Measurements from ENCODE around the gene RABEP1. TPM values are rescaled to one million over a fixed set of nuclear protein-coding genes. Genes with fewer than 3 reads are reported as not detected.

RABEP1 gene
- total RNA-seq, 1 experiment from 2014 or later, result 21.8 TPM

DNA sequence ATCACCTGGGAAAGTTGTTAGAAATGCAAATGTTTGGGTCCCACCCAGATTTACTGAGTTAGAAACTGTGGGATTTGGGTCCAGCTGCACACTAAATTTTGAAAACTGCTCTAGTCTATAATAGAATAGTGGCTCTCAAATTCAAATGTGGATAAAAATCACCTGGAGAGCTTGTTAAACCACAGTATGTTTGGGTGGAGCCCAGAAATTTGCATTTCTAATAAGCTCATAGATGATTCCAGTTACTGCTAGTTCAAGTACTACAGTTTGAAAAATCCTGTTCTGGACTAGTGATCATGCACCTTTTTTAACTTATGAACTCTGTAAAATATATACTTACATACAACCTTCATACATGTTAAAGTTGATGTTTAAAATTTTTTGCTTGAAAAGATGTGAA, 27.8 kb downstream of the RABEP1 start:
- no peak for DNase-seq
- no peak overlapping the region for H3K27ac Mint-ChIP-seq (ENCODE audit: unreplicated experiment)
- Histone ChIP-seq H3K4me1 (no peaks in the 10 kb centered on the region), H3K9me3 (no peaks in the 10 kb centered on the region), H3K36me3 (ENCODE audit: control insufficient read depth, insufficient read depth, low read length) (no peaks in the 10 kb centered on the region), H3K4me3 (ENCODE audit: low read depth, low read length) (no peak overlapping the region), H3K27me3 (replicated peaks; ENCODE audit: control insufficient read depth, insufficient read depth, low read length) (no peaks in the 10 kb centered on the region)
- H3K36me3 Mint-ChIP-seq (ENCODE audit: insufficient read depth, unreplicated experiment), result no peaks in the 10 kb centered on the region
- no TSS peak for BruUV-seq (replicated peaks)
- CTCF ChIA-PET, result no interaction called here
- POLR2A ChIA-PET, result no interaction called here
- H3K4me1 Mint-ChIP-seq (ENCODE audit: low read depth, unreplicated experiment), result no peaks in the 10 kb centered on the region
- TF ChIP-seq, protein P1, sequence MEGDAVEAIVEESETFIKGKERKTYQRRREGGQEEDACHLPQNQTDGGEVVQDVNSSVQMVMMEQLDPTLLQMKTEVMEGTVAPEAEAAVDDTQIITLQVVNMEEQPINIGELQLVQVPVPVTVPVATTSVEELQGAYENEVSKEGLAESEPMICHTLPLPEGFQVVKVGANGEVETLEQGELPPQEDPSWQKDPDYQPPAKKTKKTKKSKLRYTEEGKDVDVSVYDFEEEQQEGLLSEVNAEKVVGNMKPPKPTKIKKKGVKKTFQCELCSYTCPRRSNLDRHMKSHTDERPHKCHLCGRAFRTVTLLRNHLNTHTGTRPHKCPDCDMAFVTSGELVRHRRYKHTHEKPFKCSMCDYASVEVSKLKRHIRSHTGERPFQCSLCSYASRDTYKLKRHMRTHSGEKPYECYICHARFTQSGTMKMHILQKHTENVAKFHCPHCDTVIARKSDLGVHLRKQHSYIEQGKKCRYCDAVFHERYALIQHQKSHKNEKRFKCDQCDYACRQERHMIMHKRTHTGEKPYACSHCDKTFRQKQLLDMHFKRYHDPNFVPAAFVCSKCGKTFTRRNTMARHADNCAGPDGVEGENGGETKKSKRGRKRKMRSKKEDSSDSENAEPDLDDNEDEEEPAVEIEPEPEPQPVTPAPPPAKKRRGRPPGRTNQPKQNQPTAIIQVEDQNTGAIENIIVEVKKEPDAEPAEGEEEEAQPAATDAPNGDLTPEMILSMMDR (IDR thresholded peaks at IDR 0.05; ENCODE audit: insufficient read depth in 1 of 2, low read depth in 1 of 2, low read length in 1 of 2, severe bottlenecking in 1 of 2, unreplicated experiment in 1 of 2), result no peak
- peaks cover 1% of the 10 kb centered on the region for H3K9me3 Mint-ChIP-seq (ENCODE audit: unreplicated experiment)
- H3K27me3 Mint-ChIP-seq (ENCODE audit: insufficient read depth, unreplicated experiment), result no peaks in the 10 kb centered on the region
- intact Hi-C loops (cut with micrococcal nuclease; ENCODE audit: unreplicated experiment), result no loop called here
- no peak overlapping the region for H3K4me3 Mint-ChIP-seq (ENCODE audit: unreplicated experiment)

DNA sequence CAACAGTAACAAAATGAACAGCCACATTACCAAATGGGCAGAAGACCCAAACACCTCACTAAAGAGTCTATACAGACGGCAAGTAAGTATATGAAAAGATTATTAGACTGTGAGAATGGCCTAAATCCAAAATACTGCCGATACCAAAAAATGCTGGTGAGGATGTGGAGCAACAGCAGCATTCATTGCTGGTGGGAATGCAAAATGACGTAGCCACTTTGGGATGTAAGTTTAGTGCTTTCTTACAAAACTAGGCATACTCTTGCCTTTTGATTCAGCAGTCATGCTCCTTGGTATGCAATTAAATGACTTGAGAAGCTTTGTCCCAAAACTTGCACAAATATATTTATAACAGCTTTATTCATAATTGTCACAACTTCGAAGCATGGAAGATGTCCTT, 43.8 kb downstream of the RABEP1 start:
- no peak overlapping the region for H3K4me3 Mint-ChIP-seq (ENCODE audit: unreplicated experiment)
- BruUV-seq (replicated peaks), result no TSS peak

DNA sequence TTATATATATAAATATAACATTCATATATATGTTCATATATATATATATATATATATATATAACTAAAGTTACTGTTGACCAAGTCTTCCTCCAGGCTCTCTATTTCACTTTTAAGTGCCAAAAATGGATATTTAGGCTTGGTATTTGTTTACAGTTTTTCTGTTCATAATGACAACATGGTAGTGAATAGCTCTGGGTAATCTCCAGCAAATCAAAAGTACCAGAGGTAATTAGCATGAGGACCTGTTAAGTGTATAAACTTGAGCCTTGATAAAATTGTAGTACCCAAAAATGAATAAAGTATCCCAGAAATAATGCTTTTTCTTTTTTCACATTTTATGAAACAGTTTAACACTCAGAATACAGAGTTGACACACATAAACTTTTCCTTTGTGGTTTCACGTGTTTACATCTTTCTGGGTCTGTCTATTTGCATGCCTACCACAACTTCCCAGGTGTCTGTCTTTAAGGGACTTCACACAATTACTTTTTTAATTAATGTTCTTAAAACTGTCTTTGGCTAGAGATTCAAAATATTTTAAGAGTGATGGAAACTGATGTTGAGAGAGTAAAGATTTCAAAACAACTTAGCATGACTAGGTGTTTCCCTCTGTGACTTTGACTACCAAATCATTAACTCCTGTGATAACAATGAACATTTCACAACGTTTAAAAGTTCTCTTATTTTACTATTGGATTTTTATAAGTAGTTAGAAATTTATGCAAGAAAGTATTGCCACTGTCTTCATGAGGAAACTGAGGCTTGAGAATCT, 47.9 kb downstream of the RABEP1 start:
- Histone ChIP-seq H3K9me3 (no peaks in the 10 kb centered on the region), H3K36me3 (ENCODE audit: control insufficient read depth, insufficient read depth, low read length) (no peaks in the 10 kb centered on the region), H3K4me1 (no peaks in the 10 kb centered on the region), H3K27me3 (replicated peaks; ENCODE audit: control insufficient read depth, insufficient read depth, low read length) (no peaks in the 10 kb centered on the region), H3K4me3 (ENCODE audit: low read depth, low read length) (no peak overlapping the region)
- ChIA-PET POLR2A (interaction anchor here (0.5 kb wide), 1 partner anchor 1904 kb away, joined by 4 read pairs; the partner anchor contains the start of gene DVL2), CTCF (no interaction called here)
- intact Hi-C loops (cut with micrococcal nuclease; ENCODE audit: unreplicated experiment), result no loop called here
- TF ChIP-seq, protein P1 (IDR thresholded peaks at IDR 0.05; ENCODE audit: insufficient read depth in 1 of 2, low read depth in 1 of 2, low read length in 1 of 2, severe bottlenecking in 1 of 2, unreplicated experiment in 1 of 2), result no peak
- Mint-ChIP-seq H3K27me3 (ENCODE audit: insufficient read depth, unreplicated experiment) (no peaks in the 10 kb centered on the region), H3K27ac (ENCODE audit: unreplicated experiment) (no peak overlapping the region), H3K9me3 (ENCODE audit: unreplicated experiment) (no peaks in the 10 kb centered on the region), H3K4me3 (ENCODE audit: unreplicated experiment) (no peak overlapping the region), H3K4me1 (ENCODE audit: low read depth, unreplicated experiment) (no peaks in the 10 kb centered on the region), H3K36me3 (ENCODE audit: insufficient read depth, unreplicated experiment) (peaks cover 6% of the 10 kb centered on the region)
- DNase-seq, result no peak
- no TSS peak for BruUV-seq (replicated peaks)

More for the DNA sequence above, 43.8 kb downstream of the RABEP1 start:
- DNase-seq, result no peak
- TF ChIP-seq, protein P1 (IDR thresholded peaks at IDR 0.05; ENCODE audit: insufficient read depth in 1 of 2, low read depth in 1 of 2, low read length in 1 of 2, severe bottlenecking in 1 of 2, unreplicated experiment in 1 of 2), result no peak
- Mint-ChIP-seq H3K36me3 (ENCODE audit: insufficient read depth, unreplicated experiment) (no peaks in the 10 kb centered on the region), H3K27ac (ENCODE audit: unreplicated experiment) (no peak overlapping the region), H3K27me3 (ENCODE audit: insufficient read depth, unreplicated experiment) (no peaks in the 10 kb centered on the region), H3K9me3 (ENCODE audit: unreplicated experiment) (no peaks in the 10 kb centered on the region), H3K4me1 (ENCODE audit: low read depth, unreplicated experiment) (no peaks in the 10 kb centered on the region)
- H3K36me3 ChIP-seq (ENCODE audit: control insufficient read depth, insufficient read depth, low read length), result no peaks in the 10 kb centered on the region
- ChIA-PET POLR2A (no interaction called here), CTCF (no interaction called here)
- H3K27me3 ChIP-seq (replicated peaks; ENCODE audit: control insufficient read depth, insufficient read depth, low read length), result no peaks in the 10 kb centered on the region
- intact Hi-C loops (cut with micrococcal nuclease; ENCODE audit: unreplicated experiment), result no loop called here
- no peaks in the 10 kb centered on the region for H3K9me3 ChIP-seq
- H3K4me3 ChIP-seq (ENCODE audit: low read depth, low read length), result no peak overlapping the region
- no peaks in the 10 kb centered on the region for H3K4me1 ChIP-seq
